ENCODE data around the gene CD300H.
A peak's percentile ranks its signal among the peaks of the same experiment; 100 is the strongest.
"Not testable (repeated sequence)": the region's sequence is repeated elsewhere in the genome, so short reads cannot be mapped to it uniquely, and the experiment has no call there.

CD300H gene

DNA sequence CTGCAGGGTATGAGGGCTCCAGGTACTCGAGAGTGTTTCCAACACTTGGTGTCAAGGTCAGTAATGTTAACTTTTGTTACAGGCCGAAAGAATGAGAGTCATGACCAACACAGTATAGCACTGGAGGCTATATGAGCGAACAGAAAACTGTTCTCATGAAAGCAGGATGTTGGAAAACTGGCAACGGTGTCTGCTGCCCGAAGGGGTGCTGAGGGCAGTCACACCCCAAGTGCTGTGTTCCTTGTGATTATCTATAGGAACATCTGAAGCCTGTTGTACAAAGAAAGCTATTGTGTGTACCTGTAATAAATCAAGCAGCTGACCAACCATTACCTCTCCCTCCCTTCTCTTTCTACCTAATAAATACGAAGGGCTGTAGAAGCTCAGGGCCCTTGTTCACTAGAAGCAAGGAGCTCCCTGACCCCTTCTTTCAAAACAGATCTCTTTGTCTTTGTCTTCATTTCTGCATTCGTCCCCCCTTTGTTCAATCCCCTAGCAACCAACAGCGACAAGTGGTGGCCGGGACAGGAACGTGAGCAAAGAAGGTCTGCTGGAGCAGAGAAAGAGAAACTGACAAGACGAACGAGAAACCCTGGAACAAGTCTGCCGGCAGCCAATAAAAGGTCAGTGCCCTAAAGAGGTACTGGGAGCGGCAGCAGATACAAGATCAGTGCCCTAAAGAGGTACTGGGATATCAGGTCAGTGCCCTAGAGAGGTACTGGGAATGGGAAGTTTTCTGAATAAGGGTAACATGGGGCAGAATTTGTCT, 17.2 kb upstream of the CD300H start:
- TF ChIP-seq POLR2AphosphoS5 (IDR thresholded peaks at IDR 0.05; ENCODE audit: low read depth, low read length) (no peak), POLR2A (IDR thresholded peaks at IDR 0.05; ENCODE audit: low read depth, low read length) (no peak), TAF1 (IDR thresholded peaks at IDR 0.05; ENCODE audit: borderline replicate concordance, low read depth, low read length) (no peak)
- FAIRE-seq (no peak), DNase-seq (ENCODE audit: insufficient read length) (no peak)

DNA sequence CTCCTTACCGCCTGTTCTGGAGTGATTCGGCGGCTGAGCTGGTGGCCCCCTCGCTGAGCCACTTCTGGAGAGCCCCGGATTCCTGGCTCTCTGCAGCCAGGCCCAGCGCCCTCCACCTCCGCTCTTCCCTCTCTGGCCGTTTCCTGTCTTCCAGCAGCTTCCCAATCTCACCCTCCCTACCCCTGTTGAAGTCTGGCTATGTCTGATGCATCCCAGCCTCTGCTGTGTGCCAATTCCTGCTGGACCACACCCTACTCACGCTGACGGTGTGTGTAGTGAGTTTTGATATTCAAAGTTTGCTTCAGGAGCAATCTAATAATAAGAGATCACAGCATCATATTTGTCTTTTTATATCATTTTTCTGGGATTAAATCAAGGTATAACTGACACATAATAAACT, 15.3 kb upstream of the CD300H start:
- FAIRE-seq = no peak
- DNase-seq (ENCODE audit: insufficient read length) = no peak
- TF ChIP-seq POLR2AphosphoS5 (IDR thresholded peaks at IDR 0.05; ENCODE audit: low read depth, low read length) (no peak), TAF1 (IDR thresholded peaks at IDR 0.05; ENCODE audit: borderline replicate concordance, low read depth, low read length) (no peak), POLR2A (IDR thresholded peaks at IDR 0.05; ENCODE audit: low read depth, low read length) (no peak)

- no peak for TF ChIP-seq TAF1 (IDR thresholded peaks at IDR 0.05; ENCODE audit: borderline replicate concordance, low read depth, low read length)
- no peak for TF ChIP-seq POLR2AphosphoS5 (IDR thresholded peaks at IDR 0.05; ENCODE audit: low read depth, low read length)
- no peak for TF ChIP-seq POLR2A (IDR thresholded peaks at IDR 0.05; ENCODE audit: low read depth, low read length)
- no peak for FAIRE-seq
- no peak for DNase-seq (ENCODE audit: insufficient read length)
Observed at GRCh38 chr17:74579900-74580299, 12.6 kb upstream of the CD300H start.

GRCh38 chr17:74578979-74579378, 11.7 kb upstream of the CD300H start:
- DNase-seq (ENCODE audit: insufficient read length) (no peak), FAIRE-seq (no peak)
- TF ChIP-seq POLR2A (IDR thresholded peaks at IDR 0.05; ENCODE audit: low read depth, low read length) (no peak), POLR2AphosphoS5 (IDR thresholded peaks at IDR 0.05; ENCODE audit: low read depth, low read length) (no peak), TAF1 (IDR thresholded peaks at IDR 0.05; ENCODE audit: borderline replicate concordance, low read depth, low read length) (no peak)

GRCh38 chr17:74574489-74575142, 7.3 kb upstream of the CD300H start:
- no peak for TF ChIP-seq POLR2A (IDR thresholded peaks at IDR 0.05; ENCODE audit: low read depth, low read length)
- no peak for TF ChIP-seq POLR2AphosphoS5 (IDR thresholded peaks at IDR 0.05; ENCODE audit: low read depth, low read length)
- no peak for TF ChIP-seq TAF1 (IDR thresholded peaks at IDR 0.05; ENCODE audit: borderline replicate concordance, low read depth, low read length)
- DNase-seq (ENCODE audit: insufficient read length) = no peak
- FAIRE-seq = no peak

- FAIRE-seq; DNase-seq (ENCODE audit: insufficient read length): not testable (repeated sequence)
Observed at GRCh38 chr17:74573635-74574034, 6.3 kb upstream of the CD300H start.

GRCh38 chr17:74573169-74573568, 5.9 kb upstream of the CD300H start:
- no peak for FAIRE-seq
- no peak for DNase-seq (ENCODE audit: insufficient read length)
- TF ChIP-seq POLR2A (IDR thresholded peaks at IDR 0.05; ENCODE audit: low read depth, low read length) = no peak

- FAIRE-seq (no peak), DNase-seq (ENCODE audit: insufficient read length) (no peak)
- TF ChIP-seq TAF1 (IDR thresholded peaks at IDR 0.05; ENCODE audit: borderline replicate concordance, low read depth, low read length) = no peak
- TF ChIP-seq POLR2AphosphoS5 (IDR thresholded peaks at IDR 0.05; ENCODE audit: low read depth, low read length) = no peak
- TF ChIP-seq POLR2A (IDR thresholded peaks at IDR 0.05; ENCODE audit: low read depth, low read length) = no peak
Observed at GRCh38 chr17:74571621-74572270, 4.4 kb upstream of the CD300H start.

DNA sequence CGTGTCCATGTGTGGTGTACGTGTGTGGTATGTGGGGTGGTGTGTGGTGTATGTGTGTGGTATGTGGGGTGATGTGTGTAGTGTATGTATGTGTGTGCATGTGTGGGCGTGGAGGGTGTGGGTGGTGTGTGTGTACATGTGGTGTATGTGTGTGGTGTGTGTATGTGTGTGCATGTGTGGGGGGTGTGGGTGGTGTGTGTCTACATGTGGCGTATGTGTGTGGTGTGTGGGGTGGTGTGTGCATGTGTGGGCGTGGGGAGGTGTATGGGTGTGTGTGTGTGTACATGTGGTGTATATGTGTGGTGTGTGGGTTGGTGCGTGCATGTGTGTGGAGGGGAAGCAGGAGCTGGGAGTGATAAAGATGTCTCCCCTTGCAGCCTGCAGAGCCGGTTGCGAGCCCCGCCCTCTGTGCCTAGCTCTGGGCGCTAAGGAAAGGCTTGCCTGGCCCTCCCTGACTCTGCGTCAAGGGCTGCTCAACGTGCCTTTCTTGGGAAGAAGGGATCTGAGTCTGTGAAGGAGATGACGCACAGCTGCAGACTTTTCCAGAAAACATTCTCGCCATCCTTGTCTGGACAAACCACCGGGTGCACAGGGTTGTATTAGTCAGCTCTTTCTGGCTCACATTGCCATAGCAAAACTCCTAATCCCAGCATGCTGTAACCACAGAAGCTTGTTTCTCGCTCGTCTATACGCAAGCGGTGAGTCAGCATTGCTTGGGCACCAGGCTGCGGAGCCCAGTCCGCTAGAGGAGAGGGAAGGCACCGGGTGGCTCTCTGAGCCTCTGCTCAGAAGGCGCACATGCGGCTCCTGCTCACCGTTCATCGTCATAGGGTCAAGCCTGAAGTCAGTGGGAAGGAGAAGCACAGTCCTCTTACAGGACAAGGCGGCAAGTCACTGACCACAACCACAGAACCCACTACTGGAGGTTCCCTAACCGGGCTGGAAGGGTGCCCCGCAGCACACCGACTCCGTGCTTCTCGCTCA, 2.0 kb upstream of the CD300H start:
- TF ChIP-seq POLR2AphosphoS5 (IDR thresholded peaks at IDR 0.05; ENCODE audit: low read depth, low read length) = no peak
- no peak for TF ChIP-seq POLR2A (IDR thresholded peaks at IDR 0.05; ENCODE audit: low read depth, low read length)
- FAIRE-seq (no peak), DNase-seq (ENCODE audit: insufficient read length) (no peak)

DNA sequence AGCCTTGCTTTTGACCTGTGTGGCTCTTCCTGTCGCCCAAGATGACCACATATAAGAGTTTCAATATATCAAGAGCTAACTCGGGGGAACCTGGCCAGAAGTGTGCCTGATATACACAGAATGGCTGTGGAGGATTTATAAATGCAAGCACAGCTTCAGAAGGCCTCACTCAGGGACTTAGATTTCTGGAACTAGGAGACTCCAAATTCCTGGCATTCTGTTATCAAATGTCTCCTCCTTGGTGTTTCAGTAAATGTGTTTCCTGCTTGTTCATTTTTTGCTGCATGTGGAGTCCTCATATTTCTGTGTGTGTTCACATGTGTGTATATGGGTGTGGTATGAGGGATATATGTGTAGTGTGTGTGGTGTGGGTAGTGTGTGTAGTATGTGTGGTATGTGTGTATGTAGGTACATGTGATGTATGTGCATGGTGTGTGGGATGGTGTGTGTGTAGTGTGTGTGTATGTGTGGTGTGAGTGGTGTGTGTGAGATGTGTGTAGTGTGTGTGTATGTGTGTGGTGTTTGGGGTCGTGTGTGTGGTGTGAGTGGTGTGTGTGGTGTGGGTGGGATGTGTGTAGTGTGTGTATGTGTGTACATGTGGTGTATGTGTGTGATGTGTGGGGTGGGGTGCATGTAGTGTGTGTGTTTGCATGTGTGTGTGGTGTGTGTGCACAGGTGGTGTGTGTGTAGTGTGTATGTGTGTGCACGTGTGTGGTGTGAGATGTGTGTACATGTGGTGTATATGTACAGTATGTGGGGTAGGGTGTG, 981 bp upstream of the CD300H start:
- TF ChIP-seq TAF1 (IDR thresholded peaks at IDR 0.05; ENCODE audit: borderline replicate concordance, low read depth, low read length) (no peak), POLR2A (IDR thresholded peaks at IDR 0.05; ENCODE audit: low read depth, low read length) (no peak), POLR2AphosphoS5 (IDR thresholded peaks at IDR 0.05; ENCODE audit: low read depth, low read length) (no peak)
- peak; percentile 81 for FAIRE-seq
- no peak for DNase-seq (ENCODE audit: insufficient read length)

Measured in GM12892 (cell line).